HG03280 (cell line): Measurements from ENCODE around the gene TBC1D22A.

Experiments used
- ATAC-seq: cut with Tn5 transposase; IDR thresholded peaks from one replicate; pipeline ENCODE4 v1.9.1; 2021; ENCODE audit warnings: mild to moderate bottlenecking, moderate library complexity; ENCODE audit not compliant: unreplicated experiment

The TBC1D22A gene

GRCh38 chr22:47063606-47064005 is 301.2 kb downstream of the TBC1D22A start:
- no peak for ATAC-seq

- ATAC-seq, result no peak
These were observed 301.6 kb downstream of the TBC1D22A start for GRCh38 chr22:47064016-47064415.

GRCh38 chr22:47064416-47064815 is 302.0 kb downstream of the TBC1D22A start:
- ATAC-seq, result no peak

GRCh38 chr22:47065756-47066615 is 303.5 kb downstream of the TBC1D22A start:
- ATAC-seq, result no peak

GRCh38 chr22:47066616-47066905 is 304.1 kb downstream of the TBC1D22A start:
- no peak for ATAC-seq

GRCh38 chr22:47067321-47067890 is 305.0 kb downstream of the TBC1D22A start:
- ATAC-seq, result no peak

- ATAC-seq, result no peak
These were observed 305.6 kb downstream of the TBC1D22A start for GRCh38 chr22:47067911-47068625.

- ATAC-seq, result no peak
These were observed 306.2 kb downstream of the TBC1D22A start for GRCh38 chr22:47068626-47068996.

GRCh38 chr22:47069270-47069669 is 306.8 kb downstream of the TBC1D22A start:
- no peak for ATAC-seq

GRCh38 chr22:47071078-47071806 is 308.8 kb downstream of the TBC1D22A start:
- no peak for ATAC-seq

- no peak for ATAC-seq
These were observed 309.6 kb downstream of the TBC1D22A start for GRCh38 chr22:47071807-47072641.

GRCh38 chr22:47072642-47072967 is 310.2 kb downstream of the TBC1D22A start:
- no peak for ATAC-seq

GRCh38 chr22:47073075-47073474 is 310.6 kb downstream of the TBC1D22A start:
- ATAC-seq, result no peak

- no peak for ATAC-seq
These were observed 311.7 kb downstream of the TBC1D22A start for GRCh38 chr22:47074105-47074504.

- ATAC-seq, result no peak
These were observed 313.1 kb downstream of the TBC1D22A start for GRCh38 chr22:47075568-47075967.

GRCh38 chr22:47076758-47077157 is 314.3 kb downstream of the TBC1D22A start:
- no peak for ATAC-seq

- no peak for ATAC-seq
These were observed 317.6 kb downstream of the TBC1D22A start for GRCh38 chr22:47080100-47080499.

- no peak for ATAC-seq
These were observed 320.1 kb downstream of the TBC1D22A start for GRCh38 chr22:47082505-47082904.

- no peak for ATAC-seq
These were observed 321.0 kb downstream of the TBC1D22A start for GRCh38 chr22:47083379-47083986.

- no peak for ATAC-seq
These were observed 321.8 kb downstream of the TBC1D22A start for GRCh38 chr22:47084226-47084625.
